Heart left ventricle (tissue), 13 donors: ENCODE measurements around the gene SURF6.

Experiments
- CTCF ChIP-seq, 12 donors: fragments of 200-600 bp; sonication (generic) in 4 of 12; IDR thresholded peaks; one replicate each; pipeline versions ENCODE4 v1.5.0 to v1.8.0; 2018 to 2022; ENCODE audit warnings: antibody characterized with exemption in 12 of 12, mild to moderate bottlenecking in 5 of 12
- POLR2A ChIP-seq, 2 donors: fragments of 450-650 bp; IDR thresholded peaks; one replicate each; pipeline ENCODE4 v1.6.1; 2017; ENCODE audit warnings: antibody characterized with exemption in 2 of 2, mild to moderate bottlenecking in 2 of 2, moderate library complexity in 2 of 2
- donor health status: ischemic (EF 13 %, LVEDD 7.1; RV severe dilation, severe dysfunction).
- donor health status: DM: no; HTN: yes; CAD: no.
- donor health status: DM: no; HTN: no; CAD: no.
- donor health status: ischemic (EF 25% LVEDD 6.9; RV normal size, moderate dysfunction).
- donor health status: ischemic (EF 25% LVEDD 5.7; RV mildly dilated, moderate dysfunction).
- donor health status: ischemic (EF 35%, LVEDD 5.7; RV mildly dilated, moderate dysfunction).
- donor health status: nonischemic (EF 11% LVEDD 7.7; RV severe dilation, severe dysfunction).
- donor health status: DM: yes; HTN: yes; CAD: no.
- donor health status: PGD.
- donor health status: ischemic (EF 29% LVEDD 5.4; RV normal size, mild dysfunction).
- donor health status: nonischemic (EF 23%, LVEDD 6.1; RV moderate dilation, normal function).

- TF ChIP-seq POLR2A (IDR thresholded peaks at IDR 0.05) (no peak), CTCF (IDR thresholded peaks at IDR 0.05) (no peak)
Measured at GRCh38 chr9:133339641-133340040, 3.7 kb upstream of the SURF6 start.
